ENCODE data around the gene MST1.

GRCh38 chr3:49654955-49655556, 34.2 kb downstream of the MST1 start:
- TF ChIP-seq CTCF (IDR thresholded peaks at IDR 0.05 in 4 of 5, conservative IDR thresholded peaks at IDR 0.05 in 1 of 5) = no peak
- TF ChIP-seq POLR2A (IDR thresholded peaks at IDR 0.05) = no peak

All from gastrocnemius medialis (tissue), 4 donors.